ENCODE results near the gene GOLGA5. TPM values are rescaled to one million over a fixed set of nuclear protein-coding genes. Genes with fewer than 3 reads are reported as not detected.

GOLGA5 gene
- total and polyA plus RNA-seq, 2 of the 8 experiments (the other 6 are each of a cell fraction or from before 2014, with no cell fraction given): 13.0 to 25.4 TPM

DNA sequence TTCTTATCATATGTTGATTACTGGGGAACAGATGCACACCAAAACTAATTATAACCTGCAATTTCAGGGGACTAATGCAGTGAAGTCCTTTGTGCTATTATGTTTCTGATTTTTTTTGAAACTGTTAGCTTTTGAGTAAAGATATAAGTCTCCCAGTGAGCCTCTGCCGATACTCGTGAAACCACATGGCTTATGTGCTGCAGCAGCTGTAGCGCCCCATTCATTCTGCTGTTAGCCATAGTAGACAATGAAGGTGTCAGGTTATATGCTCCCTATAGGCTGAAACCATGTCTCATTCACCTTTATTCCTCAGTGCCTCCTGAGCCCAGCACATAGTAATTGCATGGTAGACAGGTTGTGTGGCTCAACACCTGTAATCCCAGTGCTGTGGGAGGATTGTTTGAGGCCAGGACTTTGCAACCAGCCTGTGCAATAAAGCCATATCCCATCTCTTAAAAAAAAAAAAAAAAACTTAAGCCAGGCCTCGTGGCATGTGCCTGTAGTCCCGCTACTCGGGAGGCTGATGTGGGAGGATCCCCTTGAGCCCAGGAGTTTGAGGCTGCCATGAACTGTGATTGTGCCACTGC is 25.0 kb downstream of the GOLGA5 start:
- peaks cover 0 to 3% of the 10 kb centered on the region in 2 experiments for H4K20me1 ChIP-seq (replicated peaks in 1 of 2; ENCODE audit: control insufficient read depth in 1 of 2, insufficient read depth in 2 of 2, low read length in 2 of 2)
- no peaks in the 10 kb centered on the region for H3K79me1 ChIP-seq (ENCODE audit: low read depth, low read length)
- H3K9me3 ChIP-seq (ENCODE audit: insufficient read depth in 2 of 2, low read depth in 1 of 2, low read length in 1 of 2): no peaks in the 10 kb centered on the region
- H3K56ac ChIP-seq (replicated peaks; ENCODE audit: insufficient read length, low read depth, low read length): no peak overlapping the region
- WGBS, 2 experiments (ENCODE audit: extremely low coverage in 1 of 2, insufficient coverage in 1 of 2, insufficient read length in 1 of 2, insufficient replicate concordance in 2 of 2, low coverage in 1 of 2, low lambda C conversion rate in 2 of 2, missing lambda C conversion rate in 1 of 2): 89% methylated on average over 6 of the region's 6 CpGs; no CpG with 5 or more reads in 1 of the 2 experiments
- H4K8ac ChIP-seq (ENCODE audit: extremely low read depth, insufficient read depth, low read length): no peak overlapping the region
- ChIA-PET CTCF (ENCODE audit: partially characterized antibody) (interaction anchor here (1.2 kb wide), 1 partner anchor 8 kb away, joined by 3 read pairs; no protein-coding TSS in a partner anchor), POLR2A (ENCODE audit: partially characterized antibody) (no interaction called here)
- H3K9ac ChIP-seq (replicated peaks in 1 of 4; ENCODE audit: extremely low read depth in 1 of 4, low read depth in 3 of 4, low read length in 3 of 4): no peak overlapping the region
- peaks cover 2 to 40% (median 20%) of the 10 kb centered on the region in 4 experiments; a peak in 7 of 8 replicates for H3K36me3 ChIP-seq (ENCODE audit: control insufficient read depth in 2 of 4, insufficient read depth in 4 of 4, low read length in 3 of 4)
- DNase-seq (ENCODE audit: low read depth in 1 of 2, low spot score in 2 of 2) (no peak), FAIRE-seq (no peak)
- no peak overlapping the region for H3K14ac ChIP-seq (ENCODE audit: insufficient read length)
- H3K4me1 ChIP-seq (replicated peaks in 1 of 4; ENCODE audit: control insufficient read depth in 3 of 4, insufficient read depth in 4 of 4, low read length in 3 of 4): no peaks in the 10 kb centered on the region
- H3K27ac ChIP-seq (ENCODE audit: low read depth, low read length): no peak overlapping the region
- H3K27me3 ChIP-seq (replicated peaks in 1 of 4; ENCODE audit: control insufficient read depth in 3 of 4, extremely low read depth in 1 of 4, insufficient read depth in 3 of 4, low read length in 3 of 4): no peaks in the 10 kb centered on the region
- H2BK120ac ChIP-seq (replicated peaks; ENCODE audit: low read depth, low read length): no peak overlapping the region
- H3K4ac ChIP-seq (replicated peaks; ENCODE audit: insufficient read length, low read depth, low read length): no peak overlapping the region
- no peak overlapping the region for H2AK5ac ChIP-seq (ENCODE audit: low read depth, low read length)
- no peak overlapping the region for H2BK12ac ChIP-seq (ENCODE audit: low read depth, low read length)
- no peaks in the 10 kb centered on the region for H3K79me2 ChIP-seq (ENCODE audit: control insufficient read depth in 1 of 2, insufficient read depth in 2 of 2, low read length in 2 of 2)
- no peak overlapping the region for H2AFZ ChIP-seq (ENCODE audit: low read length)
- no peak overlapping the region for H2BK20ac ChIP-seq (ENCODE audit: low read length)
- H3K4me2 ChIP-seq (ENCODE audit: insufficient read depth in 1 of 2, low read depth in 2 of 2, low read length in 2 of 2): no peak overlapping the region
- H3K18ac ChIP-seq (ENCODE audit: extremely low read depth, low read length): no peak overlapping the region
- no peak overlapping the region for H2BK15ac ChIP-seq (ENCODE audit: low read length)
- no peak overlapping the region for H2BK5ac ChIP-seq (ENCODE audit: low read depth, low read length)
- H3K23ac ChIP-seq (ENCODE audit: insufficient read length): no peak overlapping the region
- H4K91ac ChIP-seq (replicated peaks; ENCODE audit: insufficient read length, low read length): no peak overlapping the region
- no peak overlapping the region for H3K4me3 ChIP-seq (ENCODE audit: extremely low read depth in 1 of 4, insufficient read depth in 2 of 4, low read depth in 3 of 4, low read length in 4 of 4)
- H3K23me2 ChIP-seq (ENCODE audit: low read depth, low read length): no peaks in the 10 kb centered on the region
- no peak overlapping the region for H4K5ac ChIP-seq (ENCODE audit: insufficient read length, low read depth, low read length)
- TF ChIP-seq TCF12 (IDR thresholded peaks at IDR 0.05; ENCODE audit: low read depth, low read length) (no peak), RXRA (IDR thresholded peaks at IDR 0.05; ENCODE audit: insufficient read depth, low read depth, low read length) (no peak), EGR1 (IDR thresholded peaks at IDR 0.05; ENCODE audit: borderline replicate concordance, low read depth, low read length) (no peak), TEAD4 (IDR thresholded peaks at IDR 0.05; ENCODE audit: low read depth, low read length) (no peak), SIX5 (IDR thresholded peaks at IDR 0.05; ENCODE audit: low read depth, low read length) (no peak)
